IPS-20b (cell line): ENCODE data around the gene CROCC2.

ENCODE experiments used
- H3K27ac ChIP-seq: one replicate; pipeline ENCODE4 v1.5.1; 2013; ENCODE audit warnings: low read length
- H3K27me3 ChIP-seq: 2 replicates; pipeline ENCODE4 v1.6.1; 2013; ENCODE audit warnings: mild to moderate bottlenecking, low read length, inconsistent platforms; ENCODE audit not compliant: insufficient read depth
- H3K36me3 ChIP-seq: 2 replicates; pipeline ENCODE4 v1.6.1; 2013; ENCODE audit warnings: low read depth, mild to moderate bottlenecking, inconsistent platforms, low read length, moderate library complexity; ENCODE audit not compliant: insufficient read depth
- H3K4me1 ChIP-seq: 2 replicates; pipeline ENCODE4 v1.6.1; 2013; ENCODE audit warnings: mild to moderate bottlenecking, control low read depth, inconsistent platforms, low read length, moderate library complexity; ENCODE audit not compliant: insufficient read depth
- H3K4me3 ChIP-seq: 2 replicates; pipeline ENCODE4 v1.5.1; 2013; ENCODE audit warnings: mild to moderate bottlenecking, low read length, inconsistent platforms
- H3K9ac ChIP-seq: 2 replicates; pipeline ENCODE4 v1.6.1; 2013; ENCODE audit warnings: low read depth, mild to moderate bottlenecking, inconsistent platforms, low read length, moderate library complexity
- H3K9me3 ChIP-seq: 2 replicates; pipeline ENCODE4 v1.6.1; 2013; ENCODE audit warnings: mild to moderate bottlenecking, low read depth, low read length, inconsistent platforms; ENCODE audit not compliant: insufficient read depth

Gene CROCC2

GRCh38 chr2:240948086-240948485 is 42.0 kb downstream of the CROCC2 start:
- no peaks in the 10 kb centered on the region for H3K36me3 ChIP-seq
- H3K27me3 ChIP-seq = no peaks in the 10 kb centered on the region
- no peak overlapping the region for H3K9ac ChIP-seq
- H3K9me3 ChIP-seq = no peaks in the 10 kb centered on the region
- no peak overlapping the region for H3K27ac ChIP-seq
- no peaks in the 10 kb centered on the region for H3K4me1 ChIP-seq
- H3K4me3 ChIP-seq = no peak overlapping the region

GRCh38 chr2:240948905-240949790 is 43.0 kb downstream of the CROCC2 start:
- Histone ChIP-seq H3K4me1 (no peaks in the 10 kb centered on the region; the same call in 1 of the 2 replicates), H3K9me3 (no peaks in the 10 kb centered on the region), H3K9ac (no peak overlapping the region), H3K27me3 (no peaks in the 10 kb centered on the region), H3K4me3 (no peak overlapping the region), H3K27ac (no peak overlapping the region), H3K36me3 (no peaks in the 10 kb centered on the region)

- peaks cover 3% of the 10 kb centered on the region; the same call in 1 of the 2 replicates for H3K4me1 ChIP-seq
- no peak overlapping the region for H3K4me3 ChIP-seq
- H3K9me3 ChIP-seq = no peaks in the 10 kb centered on the region
- no peaks in the 10 kb centered on the region for H3K36me3 ChIP-seq
- no peak overlapping the region for H3K9ac ChIP-seq
- no peaks in the 10 kb centered on the region for H3K27me3 ChIP-seq
- no peak overlapping the region for H3K27ac ChIP-seq
Observed at GRCh38 chr2:240949791-240950705, 43.9 kb downstream of the CROCC2 start.

- Histone ChIP-seq H3K9ac (no peak overlapping the region), H3K27me3 (no peaks in the 10 kb centered on the region), H3K4me1 (peaks cover 3% of the 10 kb centered on the region; the same call in 1 of the 2 replicates), H3K4me3 (no peak overlapping the region), H3K36me3 (no peaks in the 10 kb centered on the region), H3K27ac (no peak overlapping the region), H3K9me3 (no peaks in the 10 kb centered on the region)
Observed at GRCh38 chr2:240951045-240951594, 45.0 kb downstream of the CROCC2 start.

- Histone ChIP-seq H3K4me1 (peaks cover 3% of the 10 kb centered on the region; the same call in 1 of the 2 replicates), H3K36me3 (no peaks in the 10 kb centered on the region), H3K4me3 (no peak overlapping the region), H3K9ac (no peak overlapping the region), H3K27me3 (no peaks in the 10 kb centered on the region), H3K27ac (no peak overlapping the region), H3K9me3 (no peaks in the 10 kb centered on the region)
Observed at GRCh38 chr2:240952496-240953246, 46.5 kb downstream of the CROCC2 start.

GRCh38 chr2:240953426-240954410 is 47.6 kb downstream of the CROCC2 start:
- no peaks in the 10 kb centered on the region for H3K9me3 ChIP-seq
- H3K4me3 ChIP-seq = no peak overlapping the region
- no peak overlapping the region for H3K27ac ChIP-seq
- H3K9ac ChIP-seq = no peak overlapping the region
- H3K4me1 ChIP-seq = peaks cover 3% of the 10 kb centered on the region; the same call in 1 of the 2 replicates
- no peaks in the 10 kb centered on the region for H3K36me3 ChIP-seq
- no peaks in the 10 kb centered on the region for H3K27me3 ChIP-seq

GRCh38 chr2:240954436-240955305 is 48.5 kb downstream of the CROCC2 start:
- H3K9me3 ChIP-seq = no peaks in the 10 kb centered on the region
- H3K27me3 ChIP-seq = no peaks in the 10 kb centered on the region

GRCh38 chr2:240955306-240956170 is 49.4 kb downstream of the CROCC2 start:
- no peak overlapping the region for H3K9ac ChIP-seq
- H3K9me3 ChIP-seq = no peaks in the 10 kb centered on the region
- no peaks in the 10 kb centered on the region for H3K27me3 ChIP-seq
- no peak overlapping the region for H3K27ac ChIP-seq
- no peak overlapping the region for H3K4me3 ChIP-seq
- H3K4me1 ChIP-seq = peaks cover 3% of the 10 kb centered on the region; the same call in 1 of the 2 replicates
- no peaks in the 10 kb centered on the region for H3K36me3 ChIP-seq

More at GRCh38 chr2:240954436-240955305, 48.5 kb downstream of the CROCC2 start:
- no peak overlapping the region for H3K4me3 ChIP-seq
- H3K4me1 ChIP-seq = peaks cover 3% of the 10 kb centered on the region; the same call in 1 of the 2 replicates
- no peaks in the 10 kb centered on the region for H3K36me3 ChIP-seq
- H3K27ac ChIP-seq = no peak overlapping the region
- no peak overlapping the region for H3K9ac ChIP-seq
